Activated CD8-positive, alpha-beta memory T cell treated with anti-CD3 and anti-CD28 coated beads for 48 hours (primary cell): ENCODE results near the gene TCF3.
A peak's percentile ranks its signal among the peaks of the same experiment; 100 is the strongest.
"Not testable (repeated sequence)": the region's sequence is repeated elsewhere in the genome, so short reads cannot be mapped to it uniquely, and the experiment has no call there.

Experiments
- DNase-seq, 3 experiments: peaks; one replicate each; pipeline ENCODE4 v3.0.0-alpha.2; 2020; ENCODE audit warnings: low read depth in 2 of 3, low spot score in 2 of 3

The TCF3 gene

DNA sequence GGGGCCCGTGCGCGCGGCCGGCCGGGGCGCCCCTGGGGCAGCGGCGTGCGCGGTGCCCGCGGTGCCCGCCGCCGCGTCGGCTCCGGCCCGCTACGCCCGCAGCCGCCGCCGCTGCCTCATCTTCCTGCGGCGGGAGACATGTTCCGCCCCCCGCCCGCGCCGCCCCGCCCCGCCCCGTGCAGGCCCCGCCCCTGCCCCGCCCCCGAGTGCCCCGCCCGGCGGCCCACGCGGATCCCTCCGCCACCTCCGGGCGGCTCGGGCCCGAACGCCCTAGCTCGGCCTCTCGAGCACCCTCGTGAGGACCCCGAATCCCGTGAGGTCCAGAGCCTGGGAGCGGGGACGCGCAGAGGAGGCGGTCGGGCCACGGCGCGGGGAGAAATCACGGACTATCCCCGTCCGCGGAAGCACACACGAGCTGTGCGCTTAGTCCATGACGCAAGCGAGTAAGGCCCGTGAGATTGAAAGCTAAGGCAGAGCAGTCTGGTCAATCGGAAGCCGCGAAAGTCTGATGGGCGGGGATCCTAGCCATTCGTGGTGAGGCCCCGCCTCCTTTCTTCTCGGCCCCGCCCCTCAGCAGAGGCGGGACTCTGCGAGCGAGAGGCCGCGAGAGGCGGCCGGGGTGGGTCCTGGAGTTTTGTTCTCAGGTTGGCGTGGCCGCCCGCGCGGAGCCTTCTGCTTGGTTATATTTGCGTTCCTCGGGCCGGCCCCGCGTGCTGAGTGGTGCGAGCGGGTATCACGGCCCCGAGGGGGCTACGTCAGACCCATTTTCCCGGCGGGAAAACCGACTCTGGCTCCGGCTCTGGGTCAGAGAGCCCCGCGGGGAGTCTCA lies at the start of gene TCF3:
TCF3 (minus strand) TSS at position 145 of the 829 bp plus-strand sequence. CDS start 2,367 bp downstream, outside the sequence.
- peak; percentile 93 to 97 (median 94) for DNase-seq

GRCh38 chr19:1700733-1701663 lies 48.6 kb upstream of the TCF3 start:
- DNase-seq: no peak

DNA sequence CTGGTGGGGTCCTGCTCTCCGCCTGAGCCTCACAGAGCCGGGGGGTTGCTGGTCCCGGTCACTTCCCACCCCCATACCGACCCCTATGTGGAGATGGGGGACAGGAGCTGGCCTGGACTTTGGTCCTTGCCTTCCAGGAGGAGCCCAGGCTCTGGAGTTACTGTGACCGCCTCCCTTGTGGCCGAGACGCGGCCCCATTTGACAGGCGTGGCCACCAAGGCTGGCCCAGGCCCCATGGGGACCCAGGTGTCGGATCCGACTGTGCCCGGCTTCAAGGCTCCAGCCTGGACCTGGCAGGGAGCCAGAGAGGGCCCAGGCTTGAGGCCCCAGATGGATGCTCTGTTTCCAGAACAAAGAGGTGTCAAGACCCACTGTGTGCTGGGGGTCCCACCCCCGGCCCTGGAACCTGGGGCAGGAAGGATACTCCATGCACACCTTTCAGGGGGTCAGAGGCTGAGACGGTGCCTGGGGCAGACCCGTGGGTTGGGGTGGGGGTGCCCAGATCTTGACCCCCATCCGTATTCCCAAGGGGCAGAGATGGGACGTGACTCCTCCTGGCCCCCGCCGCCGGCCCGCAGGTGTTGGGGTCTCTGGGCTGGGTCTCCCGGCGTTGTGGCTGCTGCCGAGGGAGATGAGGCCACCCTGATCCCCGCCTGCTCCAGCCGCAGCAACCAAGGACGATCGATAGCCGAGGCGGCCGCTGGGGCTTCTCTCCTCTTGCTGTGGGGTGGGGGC lies 47.8 kb upstream of the TCF3 start:
- DNase-seq: no peak

DNA sequence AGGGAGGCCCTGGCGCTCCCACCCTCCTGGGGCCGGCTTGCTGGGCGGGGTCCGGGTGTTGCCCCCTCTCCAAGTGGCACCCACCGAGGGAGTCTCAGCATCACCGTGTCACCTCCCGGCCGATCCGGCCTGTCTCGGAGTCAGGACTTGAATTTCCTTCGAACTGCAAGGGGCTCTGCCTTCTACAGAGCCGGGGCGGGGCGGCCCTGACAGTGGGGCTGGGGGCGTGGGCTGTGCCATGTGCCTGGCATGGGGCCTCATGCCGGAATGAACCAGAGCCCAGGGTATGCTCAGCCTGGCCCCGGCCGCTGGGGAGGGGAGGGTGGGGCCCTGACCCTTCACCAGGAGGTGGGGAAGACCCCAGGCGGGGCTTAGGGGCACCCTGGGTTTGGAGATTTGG lies 47.0 kb upstream of the TCF3 start:
- no peak for DNase-seq

- DNase-seq: no peak
Measured at GRCh38 chr19:1698636-1699035, 46.2 kb upstream of the TCF3 start.

DNA sequence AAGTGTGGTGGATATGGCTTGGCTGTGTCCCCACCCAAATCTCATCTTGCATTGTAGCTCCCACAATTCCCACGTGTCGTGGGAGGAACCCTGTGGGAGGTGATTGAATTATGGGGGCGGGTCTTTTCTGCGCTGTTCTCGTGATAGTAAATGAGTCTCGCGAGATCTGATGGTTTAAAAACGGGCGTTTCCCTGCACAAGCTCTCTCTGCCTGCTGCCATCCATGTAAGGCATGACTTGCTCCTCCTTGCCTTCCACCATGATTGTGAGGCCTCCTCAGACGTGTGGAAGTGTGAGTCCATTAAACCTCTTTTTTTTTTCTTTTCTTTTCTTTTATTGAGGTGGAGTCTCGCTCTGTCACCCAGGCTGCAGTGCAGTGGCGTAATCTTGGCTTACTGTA lies 43.1 kb upstream of the TCF3 start:
- not testable (repeated sequence) for DNase-seq

GRCh38 chr19:1691589-1692290 lies 39.3 kb upstream of the TCF3 start:
- DNase-seq: no peak

DNA sequence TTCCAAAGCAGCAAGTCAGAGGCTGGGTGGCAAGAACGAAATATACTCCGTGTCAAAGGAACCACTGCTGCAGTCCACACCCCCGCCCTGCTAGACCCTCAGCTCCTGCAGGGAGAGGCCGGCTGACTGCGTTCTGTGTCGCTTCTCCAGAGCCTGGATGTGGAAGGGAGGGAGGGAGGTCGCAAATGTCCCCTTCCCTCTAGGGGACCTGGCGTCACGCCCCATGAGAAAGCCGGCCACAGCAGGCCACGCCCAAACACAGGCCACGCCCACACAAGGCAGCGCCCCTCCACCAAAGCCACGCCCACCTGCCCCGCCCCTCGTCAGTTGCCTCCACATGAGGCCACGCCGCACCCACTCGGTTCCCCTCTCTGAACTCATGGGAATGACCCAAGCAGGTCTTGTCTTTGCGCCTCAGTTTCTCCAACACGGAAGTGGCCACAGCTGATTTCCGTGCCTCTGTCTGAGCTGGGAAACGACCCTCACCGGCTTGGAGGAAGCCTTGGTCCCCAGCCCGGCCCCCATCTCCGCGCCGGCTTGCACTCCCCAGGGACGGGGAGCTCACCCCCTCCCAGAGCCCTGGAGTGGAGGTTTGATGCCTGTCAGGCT lies 38.4 kb upstream of the TCF3 start:
- peak in 2 of 3 experiments; percentile 35 to 39 for DNase-seq

DNA sequence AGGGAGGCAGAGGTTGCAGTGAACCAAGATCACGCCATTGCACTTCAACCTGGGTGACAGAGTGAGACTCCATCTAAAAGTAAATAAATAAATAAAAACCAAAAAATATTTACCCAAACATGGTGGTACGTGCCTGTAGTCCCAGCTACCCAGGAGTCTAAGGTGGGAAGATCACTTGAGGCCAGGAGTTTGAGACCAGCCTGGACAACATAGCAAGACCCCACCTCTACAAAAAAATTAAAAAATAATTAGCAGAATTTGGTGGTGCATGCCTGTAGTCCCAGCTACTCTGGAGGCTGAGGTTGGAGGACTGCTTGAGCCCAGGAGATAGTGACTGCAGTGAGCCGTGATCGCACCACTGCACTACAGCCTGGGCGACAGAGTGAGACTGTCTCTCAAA lies 33.4 kb upstream of the TCF3 start:
- DNase-seq: not testable (repeated sequence)

DNA sequence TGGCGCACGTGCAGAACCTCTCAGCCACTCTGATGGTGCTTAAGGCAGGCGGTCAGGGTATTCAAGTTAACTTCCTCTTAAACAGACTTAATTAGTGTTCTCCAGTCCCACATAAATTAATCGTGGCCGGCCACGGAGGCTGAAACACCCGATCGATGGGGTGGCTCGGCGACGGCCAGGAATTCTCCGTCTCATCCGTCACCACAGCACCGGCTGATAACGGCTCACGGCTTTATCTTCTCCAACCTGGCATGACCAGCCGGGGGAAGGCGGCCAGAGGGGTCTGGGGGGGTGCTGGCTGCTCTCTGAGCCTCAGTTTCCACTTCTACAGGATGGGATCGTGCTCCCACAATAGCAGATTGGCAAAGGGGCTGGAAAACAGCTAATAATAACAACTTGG lies 32.6 kb upstream of the TCF3 start:
- no peak for DNase-seq

DNA sequence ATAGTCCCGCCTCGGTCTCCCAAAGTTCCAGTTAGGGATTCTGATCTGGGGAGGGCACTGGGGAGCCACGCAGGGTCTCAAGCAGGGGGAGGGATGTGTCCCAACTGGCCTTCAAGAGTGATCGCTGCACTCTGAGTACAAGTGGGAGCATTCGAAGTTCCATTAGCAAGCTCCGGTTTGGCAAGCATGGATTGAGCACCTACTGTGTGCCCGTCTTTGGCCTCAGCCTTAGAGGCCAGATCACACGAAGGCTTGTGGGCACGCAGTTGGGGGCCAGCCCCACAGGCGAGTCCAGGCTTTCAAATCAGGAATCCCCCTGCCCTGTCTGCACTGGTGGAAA lies 32.1 kb upstream of the TCF3 start:
- no peak for DNase-seq

DNA sequence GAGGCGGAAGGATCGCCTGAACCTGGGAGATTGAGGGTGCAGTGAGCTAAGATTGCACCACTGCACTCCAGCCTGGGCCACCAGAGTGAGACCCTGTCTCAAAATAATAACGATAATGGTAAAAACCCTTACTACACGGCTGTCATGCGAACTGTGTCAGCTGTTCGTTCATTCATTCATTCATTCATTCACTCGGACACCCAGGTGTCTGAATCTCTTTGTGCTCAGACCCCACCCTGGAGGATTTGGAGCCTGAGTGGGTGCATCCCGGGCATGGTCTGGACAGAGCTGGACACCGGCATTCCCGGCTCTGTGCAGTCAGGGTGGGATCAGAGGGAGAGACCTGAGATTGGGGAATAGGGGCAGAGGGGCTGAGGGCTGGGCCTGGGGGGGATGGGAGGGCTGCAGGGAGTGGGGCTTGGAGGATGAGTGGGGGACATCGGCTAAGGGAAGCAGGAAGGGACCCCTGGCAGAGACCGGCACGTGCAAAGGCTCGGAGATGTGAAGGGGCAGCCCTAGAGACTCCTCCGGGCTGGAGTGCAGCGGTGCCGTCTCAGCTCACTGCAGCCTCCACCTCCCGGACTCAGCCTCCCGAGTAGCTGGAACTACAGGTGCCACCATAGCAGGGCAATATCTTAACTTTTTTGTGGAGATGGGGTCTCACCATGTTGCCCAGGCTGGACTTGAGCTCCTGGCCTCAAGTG lies 31.6 kb upstream of the TCF3 start:
- no peak for DNase-seq

DNA sequence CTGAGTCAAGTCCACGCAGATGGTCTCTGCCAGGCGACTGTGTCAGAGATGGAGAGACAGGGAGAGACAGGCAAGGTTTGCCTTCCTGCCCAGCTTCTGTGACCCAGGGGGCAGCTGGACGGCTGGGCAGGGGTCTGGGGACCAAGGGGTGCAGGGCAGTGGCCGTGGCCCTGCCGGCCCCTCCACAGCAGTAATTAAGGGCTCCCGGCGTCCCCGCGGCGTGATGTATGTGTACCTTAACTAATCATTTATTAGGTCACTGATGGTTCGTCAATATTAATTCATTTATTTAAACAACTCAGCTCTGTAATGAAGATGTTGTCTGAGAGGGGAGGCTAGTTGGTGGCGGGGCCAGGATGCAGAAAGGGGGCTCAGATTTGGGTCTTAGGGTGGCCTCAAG lies 28.6 kb upstream of the TCF3 start:
- no peak for DNase-seq

DNA sequence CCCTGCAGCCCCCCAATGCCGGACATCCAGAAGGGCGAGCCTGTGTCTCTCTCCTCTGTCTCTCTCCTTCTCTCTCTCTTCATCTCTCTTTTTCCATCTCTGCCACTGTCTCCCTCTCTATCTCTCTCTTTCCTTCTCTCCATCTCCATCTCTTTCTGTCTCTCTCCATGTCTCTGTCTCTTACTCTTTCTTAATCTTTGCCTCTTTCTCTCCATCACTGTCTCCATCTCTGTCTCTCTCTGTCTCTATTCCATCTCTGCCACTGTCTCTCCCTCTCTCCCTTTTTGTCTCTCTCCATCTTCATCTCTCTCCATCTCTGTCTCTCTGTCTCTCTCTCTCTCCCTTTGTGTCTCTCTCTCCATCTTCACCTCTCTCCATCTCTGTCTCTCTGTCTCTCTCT lies 25.7 kb upstream of the TCF3 start:
- DNase-seq: no peak

DNA sequence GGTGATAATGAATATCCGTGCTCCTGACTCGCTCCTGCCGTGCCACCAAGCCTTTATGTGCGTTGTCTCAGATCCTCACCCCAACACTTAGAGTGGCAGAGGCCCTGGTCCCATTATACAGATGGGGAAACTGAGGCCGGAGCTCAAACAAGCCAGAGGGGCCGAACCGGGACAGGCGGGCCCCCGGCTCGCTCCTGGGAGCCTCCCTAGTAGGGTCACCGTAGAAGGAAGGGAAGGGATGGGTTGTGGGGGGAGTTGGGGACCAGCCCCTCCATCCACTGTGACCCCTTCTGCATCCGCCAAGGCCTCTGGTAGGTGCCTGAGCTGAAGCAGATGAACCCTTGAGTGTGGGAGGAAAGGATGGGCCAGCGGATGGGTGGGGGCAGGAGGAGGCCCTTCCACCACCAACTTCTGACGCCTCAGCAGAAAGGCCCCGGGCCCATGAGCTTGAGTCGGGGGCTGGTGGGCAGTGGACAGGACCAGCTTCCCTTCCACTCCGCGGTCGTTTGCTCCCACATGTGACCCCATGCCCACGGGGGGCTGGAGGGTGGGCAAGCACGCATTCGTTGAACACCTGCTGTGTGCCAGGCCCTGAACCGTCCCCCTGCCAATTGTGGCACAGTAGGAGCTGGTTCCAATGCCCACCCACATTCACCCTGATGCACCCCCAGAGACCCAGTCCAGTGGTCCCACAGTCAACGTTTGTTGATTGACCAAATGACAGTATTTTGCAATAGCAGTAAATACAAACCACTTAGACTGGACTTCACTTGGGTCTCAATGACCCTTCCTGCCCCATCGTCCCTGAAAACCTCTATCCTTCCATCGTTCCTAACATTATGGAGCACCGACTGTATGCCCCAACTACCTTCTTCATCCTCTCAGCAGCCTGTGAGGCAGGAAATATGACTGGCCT lies 24.2 kb upstream of the TCF3 start:
- no peak for DNase-seq

GRCh38 chr19:1675633-1676350 lies 23.4 kb upstream of the TCF3 start:
- no peak for DNase-seq

- no peak for DNase-seq
Measured at GRCh38 chr19:1674293-1674679, 21.9 kb upstream of the TCF3 start.

GRCh38 chr19:1673645-1674292 lies 21.4 kb upstream of the TCF3 start:
- DNase-seq: no peak
